SK-N-SH (cell line): ENCODE measurements around the gene MB.

Experiments used
- EP300 ChIP-seq, 2 experiments: IDR thresholded peaks; 2 replicates each; pipeline versions ENCODE4 v1.4.0 to v1.6.1; 2012; ENCODE audit warnings: borderline replicate concordance in 1 of 2, low read depth in 1 of 2, low read length in 1 of 2
- GATA2 ChIP-seq: sonication (generic); formaldehyde crosslinking; IDR thresholded peaks from 2 replicates; pipeline ENCODE4 v1.5.0; 2020; ENCODE audit warnings: mild to moderate bottlenecking, missing genetic modification reagents
- MEF2A ChIP-seq: IDR thresholded peaks from 2 replicates; pipeline ENCODE4 v1.4.0; 2012; ENCODE audit warnings: low read depth, borderline replicate concordance
- NFIC ChIP-seq: IDR thresholded peaks from 2 replicates; pipeline ENCODE4 v1.4.0; 2012; ENCODE audit warnings: borderline replicate concordance
- POLR2AphosphoS5 ChIP-seq: IDR thresholded peaks from 2 replicates; pipeline ENCODE4 v1.6.1; 2012; ENCODE audit warnings: low read depth, low read length
- RFX5 ChIP-seq: IDR thresholded peaks from 2 replicates; pipeline ENCODE4 v1.6.1; 2012; ENCODE audit warnings: mild to moderate bottlenecking, improper control_type of control experiment, low read length
- SIN3A ChIP-seq: IDR thresholded peaks from 2 replicates; pipeline ENCODE4 v1.6.1; 2012; ENCODE audit warnings: low read depth, mild to moderate bottlenecking, low read length, moderate library complexity, borderline replicate concordance
- SMC3 ChIP-seq: IDR thresholded peaks from 2 replicates; pipeline ENCODE4 v1.6.1; 2012; ENCODE audit warnings: low read depth, low read length, improper control_type of control experiment
- TAF1 ChIP-seq: IDR thresholded peaks from 2 replicates; pipeline ENCODE4 v1.6.1; 2012; ENCODE audit warnings: low read depth, mild to moderate bottlenecking, low read length, moderate library complexity, borderline replicate concordance
- YY1 ChIP-seq: IDR thresholded peaks from 2 replicates; pipeline ENCODE4 v1.4.0; 2012; ENCODE audit warnings: low read depth, mild to moderate bottlenecking
- TF ChIP-seq, protein P1 (sequence below): fragments of 200-600 bp; sonication (generic); IDR thresholded peaks from 2 replicates; pipeline ENCODE4 v1.6.1; 2017; ENCODE audit warnings: antibody characterized with exemption, mild to moderate bottlenecking, moderate library complexity

DNA sequence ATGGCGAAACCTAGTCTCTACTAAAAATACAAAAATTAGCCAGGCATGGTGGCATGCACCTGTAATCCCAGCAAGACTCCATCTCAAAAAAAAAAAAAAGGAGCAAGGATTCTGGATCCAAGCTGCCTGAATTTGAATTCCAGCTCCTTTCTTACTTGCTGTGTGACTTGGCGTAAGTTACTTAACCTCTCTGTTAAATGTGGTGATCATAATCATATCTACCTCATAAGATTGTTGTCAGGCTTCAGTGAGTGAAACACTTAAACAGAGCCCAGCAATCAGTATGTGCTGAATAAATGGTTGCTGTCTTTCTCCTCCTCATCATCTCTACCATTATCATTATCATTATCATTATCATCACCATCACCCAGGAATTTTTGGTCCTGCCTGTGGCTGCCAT is 2.7 kb downstream of the MB start:
- no peak for TF ChIP-seq SIN3A
- TF ChIP-seq, protein P1, sequence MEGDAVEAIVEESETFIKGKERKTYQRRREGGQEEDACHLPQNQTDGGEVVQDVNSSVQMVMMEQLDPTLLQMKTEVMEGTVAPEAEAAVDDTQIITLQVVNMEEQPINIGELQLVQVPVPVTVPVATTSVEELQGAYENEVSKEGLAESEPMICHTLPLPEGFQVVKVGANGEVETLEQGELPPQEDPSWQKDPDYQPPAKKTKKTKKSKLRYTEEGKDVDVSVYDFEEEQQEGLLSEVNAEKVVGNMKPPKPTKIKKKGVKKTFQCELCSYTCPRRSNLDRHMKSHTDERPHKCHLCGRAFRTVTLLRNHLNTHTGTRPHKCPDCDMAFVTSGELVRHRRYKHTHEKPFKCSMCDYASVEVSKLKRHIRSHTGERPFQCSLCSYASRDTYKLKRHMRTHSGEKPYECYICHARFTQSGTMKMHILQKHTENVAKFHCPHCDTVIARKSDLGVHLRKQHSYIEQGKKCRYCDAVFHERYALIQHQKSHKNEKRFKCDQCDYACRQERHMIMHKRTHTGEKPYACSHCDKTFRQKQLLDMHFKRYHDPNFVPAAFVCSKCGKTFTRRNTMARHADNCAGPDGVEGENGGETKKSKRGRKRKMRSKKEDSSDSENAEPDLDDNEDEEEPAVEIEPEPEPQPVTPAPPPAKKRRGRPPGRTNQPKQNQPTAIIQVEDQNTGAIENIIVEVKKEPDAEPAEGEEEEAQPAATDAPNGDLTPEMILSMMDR, result no peak
- TF ChIP-seq NFIC, result no peak
- TF ChIP-seq SMC3, result no peak
- no peak for TF ChIP-seq TAF1
- TF ChIP-seq MEF2A, result no peak
- no peak for TF ChIP-seq YY1
- no peak for TF ChIP-seq EP300 (IDR thresholded peaks at IDR 0.05; ENCODE audit: borderline replicate concordance in 1 of 2, low read depth in 1 of 2, low read length in 1 of 2)
- TF ChIP-seq POLR2AphosphoS5, result no peak
- TF ChIP-seq RFX5, result no peak
- no peak for TF ChIP-seq GATA2 (CRISPR knock-in tag)
